Measurements from ENCODE around the gene LYSMD3.

DNA sequence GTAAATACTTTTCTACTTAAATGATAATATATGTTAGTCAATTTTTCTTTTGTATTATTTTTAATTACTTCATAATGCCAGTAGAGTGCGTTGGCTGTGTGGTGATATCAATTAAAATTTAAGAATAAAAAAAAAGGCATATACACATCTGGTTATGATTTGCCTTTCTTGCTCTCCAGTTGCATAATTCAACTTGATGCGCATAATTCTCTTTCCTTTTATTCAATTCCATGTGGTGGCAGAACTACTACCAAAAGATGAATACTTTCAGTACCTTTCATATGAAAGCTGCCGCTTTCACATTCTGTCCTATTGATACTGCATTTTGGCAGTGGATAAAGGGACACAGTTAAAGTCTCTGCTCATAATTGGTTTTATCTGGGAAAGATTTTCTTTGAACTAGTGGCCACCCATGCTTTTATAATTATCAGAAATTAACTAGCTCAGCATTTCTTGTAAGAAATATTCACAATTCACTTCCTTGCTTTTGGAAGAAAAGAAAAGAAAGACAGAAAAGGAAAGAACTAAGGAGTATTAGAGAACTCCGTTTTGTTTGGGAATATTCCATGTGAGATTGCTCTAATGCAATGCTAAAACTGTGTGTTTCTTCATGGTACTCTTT is 16.9 kb upstream of the LYSMD3 start:
- TF ChIP-seq CTCF (IDR thresholded peaks at IDR 0.05) (no peak), ZFX (IDR thresholded peaks at IDR 0.05; ENCODE audit: borderline replicate concordance) (no peak)
